K562 (cell line): ENCODE measurements around the gene SLC35B1. TPM values are rescaled to one million over a fixed set of nuclear protein-coding genes. Genes with fewer than 3 reads are reported as not detected.

Source experiments
- ATAC-seq: fragments of 200-7000 bp; cut with Tn5 transposase; 3 replicates; pipeline ENCODE4 v1.9.1; 2020; ENCODE audit warnings: moderate library complexity
- BruUV-seq: library from RNA; stranded (reverse); fragments of 400-500 nt; replicated peaks from 2 replicates; lab custom pipeline; 2021; lab: Mats Ljungman, UMichigan
- CTCF ChIA-PET: fragments of 300-600 bp; formaldehyde crosslinking; extraction: SDS; loops from one replicate; lab custom pipeline; 2021; ENCODE audit warnings: low intra/inter-chr PET ratio; lab: Yijun Ruan, JAX
- POLR2A ChIA-PET: fragments of 300-600, 350-650 bp; sonication (Branson Sonifier 250); formaldehyde crosslinking; extraction: SDS; loops from one replicate; lab custom pipeline; 2021; ENCODE audit warnings: antibody characterized with exemption, inconsistent platforms; lab: Yijun Ruan, JAX
- DNase-seq, 4 experiments: peaks; one replicate each; pipeline versions ENCODE4 v3.0.0 to v3.0.0-alpha.2; 2011 to 2018; ENCODE audit warnings: low spot score in 3 of 4, mixed read lengths in 3 of 4; ENCODE audit errors: extremely low read depth in 1 of 4
- FAIRE-seq: peaks from 2 replicates; lab custom pipeline; 2011; peaks lifted over from hg19 to GRCh38; lab: Jason Lieb, UNC
- H2AFZ ChIP-seq: 2 replicates; pipeline ENCODE4 v1.6.0; 2011; ENCODE audit warnings: low read depth, low read length, control low read depth, inconsistent platforms
- H3K27ac ChIP-seq: fragments of 200-600 bp; 3 replicates; pipeline ENCODE4 v1.8.0; 2011; ENCODE audit warnings: low read depth, mild to moderate bottlenecking, control low read depth, inconsistent platforms, low read length, moderate library complexity, mixed read lengths; ENCODE audit errors: extremely low read depth
- H3K27me3 ChIP-seq, 2 experiments: fragments of 300-600 bp in 1 of 2; 2 replicates in 1 of 2; 3 replicates in 1 of 2; pipeline versions ENCODE4 v1.6.0 to v1.8.0; 2011; ENCODE audit warnings: inconsistent platforms in 2 of 2, low read length in 2 of 2, mild to moderate bottlenecking in 1 of 2, mixed read lengths in 1 of 2, moderate library complexity in 1 of 2; ENCODE audit not compliant: control insufficient read depth in 2 of 2, insufficient read depth in 2 of 2
- H3K36me3 ChIP-seq: fragments of 300-600 bp; 3 replicates; pipeline ENCODE4 v1.8.0; 2011; ENCODE audit warnings: mild to moderate bottlenecking, low read length, inconsistent platforms; ENCODE audit not compliant: control insufficient read depth, insufficient read depth
- H3K4me1 ChIP-seq, 2 experiments: fragments of 200-600 bp in 1 of 2; replicated peaks in 1 of 2; 2 replicates in 1 of 2; 3 replicates in 1 of 2; pipeline versions ENCODE4 v1.5.1 to v1.8.0; 2011; ENCODE audit warnings: inconsistent platforms in 2 of 2, low read length in 2 of 2, mild to moderate bottlenecking in 1 of 2, mixed read lengths in 1 of 2, moderate library complexity in 1 of 2; ENCODE audit not compliant: control insufficient read depth in 2 of 2, insufficient read depth in 2 of 2
- H3K4me2 ChIP-seq: 2 replicates; pipeline ENCODE4 v1.6.1; 2011; ENCODE audit warnings: low read length, control low read depth, inconsistent platforms, mixed read lengths; ENCODE audit not compliant: insufficient read depth
- H3K4me3 ChIP-seq: fragments of 200-600 bp; sonication (generic), shearing (Covaris generic); 2 replicates; pipeline ENCODE4 v1.5.1; 2016; ENCODE audit warnings: control low read depth, inconsistent platforms
- H3K79me2 ChIP-seq: fragments of 200-600 bp; 3 replicates; pipeline ENCODE4 v1.8.0; 2011; ENCODE audit warnings: low read length, inconsistent platforms; ENCODE audit not compliant: control insufficient read depth, insufficient read depth
- H3K9ac ChIP-seq, 2 experiments: 2 replicates each; pipeline versions ENCODE4 v1.6.0 to v1.6.1; 2011; ENCODE audit warnings: low read depth in 2 of 2, low read length in 2 of 2, control low read depth in 1 of 2, inconsistent platforms in 1 of 2, mild to moderate bottlenecking in 1 of 2, mixed read lengths in 1 of 2; ENCODE audit not compliant: insufficient read depth in 1 of 2
- H3K9me1 ChIP-seq: one replicate; pipeline ENCODE4 v1.6.0; 2011; ENCODE audit warnings: inconsistent platforms, mild to moderate bottlenecking, low read length, moderate library complexity; ENCODE audit not compliant: control insufficient read depth, insufficient read depth
- H3K9me3 ChIP-seq: replicated peaks from 2 replicates; pipeline ENCODE4 v1.5.1; 2011; ENCODE audit warnings: low read depth, low read length, inconsistent platforms; ENCODE audit not compliant: control insufficient read depth, insufficient read depth
- H4K20me1 ChIP-seq: replicated peaks from 2 replicates; pipeline ENCODE4 v1.6.1; 2011; ENCODE audit warnings: low read length, inconsistent platforms, mixed read lengths; ENCODE audit not compliant: control insufficient read depth, insufficient read depth
- ARID2 ChIP-seq: fragments of 450-650 bp; IDR thresholded peaks from 2 replicates; pipeline ENCODE4 v1.6.1; 2017; ENCODE audit warnings: antibody characterized with exemption, mild to moderate bottlenecking
- BMI1 ChIP-seq: fragments of 150-350 bp; IDR thresholded peaks from 2 replicates; pipeline ENCODE4 v1.6.1; 2014; ENCODE audit warnings: low read length
- CC2D1A ChIP-seq: fragments of 450-650 bp; IDR thresholded peaks from 2 replicates; pipeline ENCODE4 v1.6.1; 2017; ENCODE audit warnings: mild to moderate bottlenecking
- E2F3 ChIP-seq: fragments of 250-450 bp; sonication (Bioruptor Pico); IDR thresholded peaks from 2 replicates; pipeline ENCODE4 v1.4.0; 2020; ENCODE audit warnings: mild to moderate bottlenecking
- MAZ ChIP-seq, 2 experiments: fragments of 450-650 bp in 1 of 2; sonication (generic) in 1 of 2; formaldehyde crosslinking; IDR thresholded peaks in 1 of 2; conservative IDR thresholded peaks in 1 of 2; 2 replicates each; pipeline versions ENCODE4 v1.4.0 to v1.5.0; 2020; ENCODE audit warnings: mild to moderate bottlenecking in 1 of 2, missing genetic modification reagents in 1 of 2
- NCOA1 ChIP-seq: fragments of 450-650 bp; IDR thresholded peaks from 2 replicates; pipeline ENCODE4 v1.6.1; 2016; ENCODE audit warnings: low read depth
- RB1 ChIP-seq: fragments of 450-650 bp; IDR thresholded peaks from 2 replicates; pipeline ENCODE4 v1.6.1; 2017; ENCODE audit warnings: low read depth, mild to moderate bottlenecking
- SREBF2 ChIP-seq: sonication (generic); formaldehyde crosslinking; IDR thresholded peaks from 2 replicates; pipeline ENCODE4 v1.4.0; 2020; ENCODE audit warnings: mild to moderate bottlenecking, missing genetic modification reagents
- STAG1 ChIP-seq: sonication (generic); formaldehyde crosslinking; IDR thresholded peaks from 2 replicates; pipeline ENCODE4 v1.5.0; 2020; ENCODE audit warnings: missing genetic modification reagents, borderline replicate concordance
- TFAM ChIP-seq: fragments of 250-450 bp; sonication (Bioruptor Pico); conservative IDR thresholded peaks from 2 replicates; pipeline ENCODE4 v1.5.0; 2021; ENCODE audit warnings: mild to moderate bottlenecking, moderate library complexity
- ZFX ChIP-seq: sonication (generic); formaldehyde crosslinking; IDR thresholded peaks from 2 replicates; pipeline ENCODE4 v1.8.0; 2022; ENCODE audit warnings: mild to moderate bottlenecking, missing genetic modification reagents, moderate library complexity
- ZKSCAN8 ChIP-seq: fragments of 200-800 bp; sonication (Bioruptor generic); IDR thresholded peaks from 2 replicates; pipeline ENCODE4 v1.6.1; 2016; ENCODE audit warnings: missing genetic modification characterization, missing compliant biosample characterization
- WGBS: fragments of 100-300 bp; shearing (Covaris generic); methylation state at CpG from one replicate; pipeline ENCODE4 v1.1.6; 2016; ENCODE audit warnings: low coverage, mixed read lengths; ENCODE audit not compliant: insufficient coverage; ENCODE audit errors: missing lambda C conversion rate; 5-methylcytosine and 5-hydroxymethylcytosine counted together
- in situ Hi-C: fragments of 300-500 bp; cut with MboI; formaldehyde crosslinking; loops from 4 replicates; pipeline ENCODE4 v1.15.0; 2018; ENCODE audit warnings: inconsistent platforms, mixed read lengths
- intact Hi-C: fragments of 100-400 bp; cut with micrococcal nuclease; formaldehyde crosslinking; loops from 2 replicates; pipeline ENCODE4 v1.14.2; 2022
- polyA plus RNA-seq, 8 experiments: library from polyadenylated mRNA; depleted of rRNA in 4 of 8; stranded (reverse) in 5 of 8; unstranded in 3 of 8; fragments of >200 nt; fragmentation: Nextera tagmentation in 2 of 8; fragmentation: Illumina TruSeq in 1 of 8; extraction: Ambion mirVana in 2 of 8; extraction: Trizol in 1 of 8; gene quantifications; 2 replicates each; pipeline versions ENCODE4 v1.2.1 to v1.2.3, GENCODE V29; 2011 to 2014; ENCODE audit warnings: inconsistent platforms in 1 of 8, missing spikeins in 1 of 8
- total RNA-seq, 7 experiments: library from RNA; depleted of rRNA in 6 of 7; stranded (reverse); fragments of >200 nt in 6 of 7; fragmentation: Illumina TruSeq in 2 of 7; extraction: Trizol in 2 of 7; gene quantifications; 2 replicates each; pipeline versions ENCODE4 v1.2.1 to v1.2.3, GENCODE V29; 2011 to 2021; ENCODE audit warnings: low replicate concordance in 1 of 7
- TF ChIP-seq, protein P1 (sequence below): fragments of 250-450 bp; sonication (Bioruptor Pico); IDR thresholded peaks from 2 replicates; pipeline ENCODE4 v1.5.0; 2020; ENCODE audit warnings: mild to moderate bottlenecking
- TF ChIP-seq, protein P2 (sequence below): fragments of 450-650 bp; conservative IDR thresholded peaks from 2 replicates; pipeline ENCODE4 v1.6.1; 2016; ENCODE audit warnings: missing genetic modification characterization, low read depth, mild to moderate bottlenecking, missing compliant biosample characterization, moderate library complexity
- TF ChIP-seq, protein P3 (sequence below): IDR thresholded peaks from 3 replicates; pipeline ENCODE4 v1.6.1; 2011; ENCODE audit warnings: borderline replicate concordance, mild to moderate bottlenecking, moderate library complexity; ENCODE audit not compliant: insufficient read length; ENCODE audit errors: extremely low read depth

Gene SLC35B1
- total and polyA plus RNA-seq, 9 of the 15 experiments (the other 6 are each of a cell fraction or from before 2014, with no cell fraction given): 51.4 to 87.9 (median 66.3) TPM

DNA sequence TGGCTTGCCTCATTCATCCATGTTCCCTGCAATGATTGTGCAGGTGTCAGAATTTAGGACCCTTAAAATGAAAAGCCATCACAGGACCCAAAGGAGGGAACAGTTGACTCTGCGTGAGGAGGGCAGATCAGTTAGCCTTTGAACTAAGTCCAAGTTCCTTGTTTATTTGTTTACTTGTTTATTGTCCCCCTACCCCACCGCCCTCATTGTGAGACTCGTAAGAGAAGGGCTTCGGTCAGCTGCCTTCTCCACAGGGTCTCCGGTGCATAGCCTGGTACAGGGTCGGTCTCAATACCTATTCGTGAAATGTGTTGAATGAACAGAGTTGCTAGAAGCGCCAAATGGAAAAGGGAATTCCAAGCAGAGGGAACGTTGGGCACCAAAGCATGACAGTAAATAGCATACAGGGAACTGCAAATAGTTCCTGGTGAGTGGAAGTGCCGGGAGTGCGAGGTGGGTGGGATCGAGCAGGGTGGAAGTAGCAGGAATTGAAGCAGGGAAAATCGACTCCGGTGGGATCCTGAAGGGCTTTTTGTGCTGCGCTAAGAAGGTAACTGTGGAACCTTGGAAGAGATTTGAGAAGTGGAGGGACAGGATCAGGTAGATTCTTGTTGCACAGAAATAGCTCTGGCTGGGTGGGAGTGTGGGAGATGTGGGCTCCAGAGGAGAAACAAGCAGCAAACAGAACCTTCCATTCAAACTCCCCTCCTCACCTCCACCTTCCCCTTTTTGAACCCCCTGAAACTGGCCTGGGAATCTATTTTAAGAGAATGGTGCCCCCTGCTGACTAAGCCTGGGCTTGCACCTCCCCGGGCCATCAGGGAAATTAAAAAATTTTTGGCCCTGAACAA, 12.7 kb downstream of the SLC35B1 start:
- ATAC-seq: peak; percentile 64
- POLR2A ChIA-PET: interaction anchor here (0.6 to 2.0 kb wide), 6 partner anchors 12 to 204 kb away, joined by 3 to 5 read pairs (median 4); partner anchors contain the start of gene SLC35B1
- peak; percentile 78 for FAIRE-seq
- Histone ChIP-seq H4K20me1 (no peaks in the 10 kb centered on the region; the same call in 1 of the 2 replicates), H2AFZ (peak overlapping the region; percentile 66), H3K4me1 (peaks cover 0 to 4% of the 10 kb centered on the region in 2 experiments; a peak in 1 of 5 replicates), H3K9me1 (no peaks in the 10 kb centered on the region), H3K27me3 (no peaks in the 10 kb centered on the region; a peak in 1 of 5 replicates), H3K4me2 (no peak overlapping the region), H3K27ac (no peak overlapping the region), H3K36me3 (peaks cover under 1% of the 10 kb centered on the region; the same call in 1 of the 3 replicates), H3K9ac (0 out of 4 replicates have a peak overlapping the region, but pooled peaks of 1 of the 2 experiments have one; percentile 49), H3K79me2 (no peaks in the 10 kb centered on the region), H3K4me3 (no peak overlapping the region), H3K9me3 (no peaks in the 10 kb centered on the region)
- CTCF ChIA-PET: interaction anchor here (0.8 to 8.1 kb wide), 6 partner anchors 13 to 399 kb away, joined by 3 to 167 read pairs (median 14); partner anchors contain the start of genes NXPH3 and SLC35B1
- in situ Hi-C loops (loop anchor here (5.0 kb wide), 2 partner anchors 123 to 283 kb away; partner anchors contain the start of gene PHB1), intact Hi-C loops (loop anchor here (1.0 to 10.0 kb wide), 3 partner anchors 125 to 302 kb away; partner anchors contain the start of genes DLX3 and PHB1)
- BruUV-seq: no TSS peak
- peak; percentile 57 to 68 (median 60) for DNase-seq
- WGBS: 27% methylated on average over 16 of the region's 16 CpGs
- TF ChIP-seq MAZ (CRISPR knock-in tag; conservative IDR thresholded peaks at IDR 0.05 in 1 of 2, IDR thresholded peaks at IDR 0.05 in 1 of 2) (0 out of 4 replicates have a peak, but pooled peaks of 1 of the 2 experiments have one; percentile 35), TFAM (no peak), ZFX (CRISPR knock-in tag) (0 out of 2 replicates have a peak, but pooled peaks have one; percentile 9), CC2D1A (peak; percentile 86), E2F3 (no peak), STAG1 (CRISPR knock-in tag) (peak; percentile 59), RB1 (0 out of 2 replicates have a peak, but pooled peaks have one; percentile 22), BMI1 (no peak), NCOA1 (no peak), ZKSCAN8 (CRISPR knock-in tag) (no peak), ARID2 (peak; percentile 90), SREBF2 (CRISPR knock-in tag) (no peak)
- TF ChIP-seq, protein P1, sequence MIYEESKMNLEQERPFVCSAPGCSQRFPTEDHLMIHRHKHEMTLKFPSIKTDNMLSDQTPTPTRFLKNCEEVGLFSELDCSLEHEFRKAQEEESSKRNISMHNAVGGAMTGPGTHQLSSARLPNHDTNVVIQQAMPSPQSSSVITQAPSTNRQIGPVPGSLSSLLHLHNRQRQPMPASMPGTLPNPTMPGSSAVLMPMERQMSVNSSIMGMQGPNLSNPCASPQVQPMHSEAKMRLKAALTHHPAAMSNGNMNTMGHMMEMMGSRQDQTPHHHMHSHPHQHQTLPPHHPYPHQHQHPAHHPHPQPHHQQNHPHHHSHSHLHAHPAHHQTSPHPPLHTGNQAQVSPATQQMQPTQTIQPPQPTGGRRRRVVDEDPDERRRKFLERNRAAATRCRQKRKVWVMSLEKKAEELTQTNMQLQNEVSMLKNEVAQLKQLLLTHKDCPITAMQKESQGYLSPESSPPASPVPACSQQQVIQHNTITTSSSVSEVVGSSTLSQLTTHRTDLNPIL (CRISPR knock-in tag): no peak
- TF ChIP-seq, protein P2, sequence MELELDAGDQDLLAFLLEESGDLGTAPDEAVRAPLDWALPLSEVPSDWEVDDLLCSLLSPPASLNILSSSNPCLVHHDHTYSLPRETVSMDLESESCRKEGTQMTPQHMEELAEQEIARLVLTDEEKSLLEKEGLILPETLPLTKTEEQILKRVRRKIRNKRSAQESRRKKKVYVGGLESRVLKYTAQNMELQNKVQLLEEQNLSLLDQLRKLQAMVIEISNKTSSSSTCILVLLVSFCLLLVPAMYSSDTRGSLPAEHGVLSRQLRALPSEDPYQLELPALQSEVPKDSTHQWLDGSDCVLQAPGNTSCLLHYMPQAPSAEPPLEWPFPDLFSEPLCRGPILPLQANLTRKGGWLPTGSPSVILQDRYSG (tag): no peak
- TF ChIP-seq, protein P3, sequence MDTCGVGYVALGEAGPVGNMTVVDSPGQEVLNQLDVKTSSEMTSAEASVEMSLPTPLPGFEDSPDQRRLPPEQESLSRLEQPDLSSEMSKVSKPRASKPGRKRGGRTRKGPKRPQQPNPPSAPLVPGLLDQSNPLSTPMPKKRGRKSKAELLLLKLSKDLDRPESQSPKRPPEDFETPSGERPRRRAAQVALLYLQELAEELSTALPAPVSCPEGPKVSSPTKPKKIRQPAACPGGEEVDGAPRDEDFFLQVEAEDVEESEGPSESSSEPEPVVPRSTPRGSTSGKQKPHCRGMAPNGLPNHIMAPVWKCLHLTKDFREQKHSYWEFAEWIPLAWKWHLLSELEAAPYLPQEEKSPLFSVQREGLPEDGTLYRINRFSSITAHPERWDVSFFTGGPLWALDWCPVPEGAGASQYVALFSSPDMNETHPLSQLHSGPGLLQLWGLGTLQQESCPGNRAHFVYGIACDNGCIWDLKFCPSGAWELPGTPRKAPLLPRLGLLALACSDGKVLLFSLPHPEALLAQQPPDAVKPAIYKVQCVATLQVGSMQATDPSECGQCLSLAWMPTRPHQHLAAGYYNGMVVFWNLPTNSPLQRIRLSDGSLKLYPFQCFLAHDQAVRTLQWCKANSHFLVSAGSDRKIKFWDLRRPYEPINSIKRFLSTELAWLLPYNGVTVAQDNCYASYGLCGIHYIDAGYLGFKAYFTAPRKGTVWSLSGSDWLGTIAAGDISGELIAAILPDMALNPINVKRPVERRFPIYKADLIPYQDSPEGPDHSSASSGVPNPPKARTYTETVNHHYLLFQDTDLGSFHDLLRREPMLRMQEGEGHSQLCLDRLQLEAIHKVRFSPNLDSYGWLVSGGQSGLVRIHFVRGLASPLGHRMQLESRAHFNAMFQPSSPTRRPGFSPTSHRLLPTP: no peak
